H1 (cell line): ENCODE results near the gene MYBPHL. TPM values are rescaled to one million over a fixed set of nuclear protein-coding genes. Genes with fewer than 3 reads are reported as not detected.

ENCODE experiments used
- CTCF ChIA-PET: fragments of 300-600 bp; sonication (Branson Sonifier 250); formaldehyde crosslinking; loops from one replicate; lab custom pipeline; 2021; ENCODE audit not compliant: partially characterized antibody; lab: Charles Lee
- POLR2A ChIA-PET: fragments of 300-600 bp; sonication (Branson Sonifier 250); formaldehyde crosslinking; loops from one replicate; lab custom pipeline; 2021; ENCODE audit warnings: inconsistent platforms; ENCODE audit not compliant: partially characterized antibody; lab: Charles Lee
- DNase-seq, 2 experiments: peaks; one replicate each; pipeline versions ENCODE4 v3.0.0 to v3.0.0-alpha.2; 2010 to 2022; ENCODE audit warnings: low spot score in 2 of 2, low read depth in 1 of 2, mixed read lengths in 1 of 2
- FAIRE-seq: peaks from 2 replicates; lab custom pipeline; 2011; peaks lifted over from hg19 to GRCh38; lab: Jason Lieb, UNC
- H2AFZ ChIP-seq: 2 replicates; pipeline ENCODE4 v1.8.1; 2012; ENCODE audit warnings: low read length, inconsistent platforms
- H2AK5ac ChIP-seq: 2 replicates; pipeline ENCODE4 v1.6.1; 2013; ENCODE audit warnings: low read depth, low read length
- H2BK120ac ChIP-seq: replicated peaks from 2 replicates; pipeline ENCODE3; 2013; ENCODE audit warnings: low read depth, low read length, inconsistent platforms
- H2BK12ac ChIP-seq: 2 replicates; pipeline ENCODE4 v1.6.1; 2013; ENCODE audit warnings: low read depth, low read length
- H2BK15ac ChIP-seq: 2 replicates; pipeline ENCODE4 v1.6.1; 2013; ENCODE audit warnings: low read length
- H2BK20ac ChIP-seq: 2 replicates; pipeline ENCODE4 v1.6.1; 2013; ENCODE audit warnings: low read length
- H2BK5ac ChIP-seq: 2 replicates; pipeline ENCODE4 v1.6.1; 2013; ENCODE audit warnings: low read depth, low read length
- H3K14ac ChIP-seq: 2 replicates; pipeline ENCODE4 v1.6.1; 2013; ENCODE audit warnings: inconsistent platforms; ENCODE audit not compliant: insufficient read length
- H3K18ac ChIP-seq: 2 replicates; pipeline ENCODE4 v1.6.1; 2013; ENCODE audit warnings: low read length; ENCODE audit errors: extremely low read depth
- H3K23ac ChIP-seq: 2 replicates; pipeline ENCODE4 v1.6.1; 2013; ENCODE audit warnings: inconsistent platforms; ENCODE audit not compliant: insufficient read length
- H3K23me2 ChIP-seq: 2 replicates; pipeline ENCODE4 v1.6.1; 2013; ENCODE audit warnings: low read depth, low read length
- H3K27ac ChIP-seq: 2 replicates; pipeline ENCODE4 v1.6.1; 2011; ENCODE audit warnings: low read depth, low read length, inconsistent platforms
- H3K27me3 ChIP-seq, 4 experiments: replicated peaks in 1 of 4; 1 replicate in 1 of 4; 2 replicates in 3 of 4; pipeline versions ENCODE4 v1.6.1 to v1.8.1; 2011 to 2013; ENCODE audit warnings: low read length in 3 of 4, mild to moderate bottlenecking in 3 of 4, inconsistent platforms in 2 of 4, mixed read lengths in 2 of 4, moderate library complexity in 1 of 4; ENCODE audit not compliant: control insufficient read depth in 3 of 4, insufficient read depth in 3 of 4; ENCODE audit errors: extremely low read depth in 1 of 4
- H3K36me3 ChIP-seq, 4 experiments: 2 replicates each; pipeline versions ENCODE4 v1.6.1 to v1.8.1; 2011 to 2013; ENCODE audit warnings: mild to moderate bottlenecking in 4 of 4, low read length in 3 of 4, moderate library complexity in 2 of 4, control low read depth in 1 of 4, inconsistent platforms in 1 of 4; ENCODE audit not compliant: insufficient read depth in 4 of 4, control insufficient read depth in 2 of 4
- H3K4ac ChIP-seq: replicated peaks from 2 replicates; pipeline ENCODE3; 2013; ENCODE audit warnings: low read length, low read depth, mixed read lengths, inconsistent platforms; ENCODE audit not compliant: insufficient read length
- H3K4me1 ChIP-seq, 4 experiments: replicated peaks in 1 of 4; 1 replicate in 1 of 4; 2 replicates in 3 of 4; pipeline versions ENCODE4 v1.6.1 to v1.8.1; 2011 to 2013; ENCODE audit warnings: low read length in 3 of 4, inconsistent platforms in 2 of 4, mixed read lengths in 1 of 4; ENCODE audit not compliant: insufficient read depth in 4 of 4, control insufficient read depth in 3 of 4
- H3K4me2 ChIP-seq, 2 experiments: 2 replicates each; pipeline versions ENCODE4 v1.6.1 to v1.8.1; 2011 to 2013; ENCODE audit warnings: low read depth in 2 of 2, low read length in 2 of 2, control low read depth in 1 of 2, inconsistent platforms in 1 of 2, mild to moderate bottlenecking in 1 of 2; ENCODE audit not compliant: insufficient read depth in 1 of 2
- H3K4me3 ChIP-seq, 4 experiments: fragments of 200-600, 300-600 bp in 1 of 4; sonication (generic), shearing (Covaris generic), sonication (Bioruptor Twin) in 1 of 4; 2 replicates each; pipeline versions ENCODE4 v1.5.1 to v1.8.1; 2011 to 2016; ENCODE audit warnings: low read length in 4 of 4, low read depth in 3 of 4, control low read depth in 2 of 4, inconsistent platforms in 2 of 4, mild to moderate bottlenecking in 2 of 4, mixed read lengths in 1 of 4, moderate library complexity in 1 of 4; ENCODE audit not compliant: insufficient read depth in 2 of 4; ENCODE audit errors: extremely low read depth in 1 of 4
- H3K56ac ChIP-seq: replicated peaks from 2 replicates; pipeline ENCODE3; 2013; ENCODE audit warnings: low read depth, mild to moderate bottlenecking, mixed read lengths, low read length, inconsistent platforms; ENCODE audit not compliant: insufficient read length
- H3K79me1 ChIP-seq: 2 replicates; pipeline ENCODE4 v1.6.1; 2013; ENCODE audit warnings: low read depth, low read length, control low read depth
- H3K79me2 ChIP-seq, 2 experiments: 2 replicates each; pipeline versions ENCODE4 v1.6.1 to v1.8.1; 2012 to 2013; ENCODE audit warnings: low read length in 2 of 2, mild to moderate bottlenecking in 2 of 2, inconsistent platforms in 1 of 2; ENCODE audit not compliant: insufficient read depth in 2 of 2, control insufficient read depth in 1 of 2
- H3K9ac ChIP-seq, 4 experiments: replicated peaks in 1 of 4; 1 replicate in 1 of 4; 2 replicates in 3 of 4; pipeline versions ENCODE4 v1.6.1 to v1.8.1; 2011 to 2013; ENCODE audit warnings: low read depth in 3 of 4, low read length in 3 of 4, control low read depth in 2 of 4, mild to moderate bottlenecking in 2 of 4, moderate library complexity in 2 of 4, inconsistent platforms in 1 of 4; ENCODE audit errors: extremely low read depth in 1 of 4
- H3K9me3 ChIP-seq, 2 experiments: 2 replicates each; pipeline versions ENCODE4 v1.6.1 to v1.8.1; 2012 to 2013; ENCODE audit warnings: mild to moderate bottlenecking in 2 of 2, moderate library complexity in 2 of 2, control low read depth in 1 of 2, inconsistent platforms in 1 of 2, low read depth in 1 of 2, low read length in 1 of 2, mixed read lengths in 1 of 2; ENCODE audit not compliant: insufficient read depth in 2 of 2
- H4K20me1 ChIP-seq, 2 experiments: replicated peaks in 1 of 2; 2 replicates each; pipeline versions ENCODE3 to v1.8.1; 2011 to 2013; ENCODE audit warnings: inconsistent platforms in 2 of 2, low read length in 2 of 2, mild to moderate bottlenecking in 1 of 2; ENCODE audit not compliant: insufficient read depth in 2 of 2, control insufficient read depth in 1 of 2
- H4K5ac ChIP-seq: 2 replicates; pipeline ENCODE4 v1.6.1; 2013; ENCODE audit warnings: low read length, low read depth, mixed read lengths, inconsistent platforms; ENCODE audit not compliant: insufficient read length
- H4K8ac ChIP-seq: 2 replicates; pipeline ENCODE4 v1.8.0; 2013; ENCODE audit warnings: mild to moderate bottlenecking, moderate library complexity, low read length, inconsistent platforms; ENCODE audit not compliant: insufficient read depth; ENCODE audit errors: extremely low read depth
- H4K91ac ChIP-seq: replicated peaks from 2 replicates; pipeline ENCODE3; 2013; ENCODE audit warnings: low read length, mixed read lengths, inconsistent platforms; ENCODE audit not compliant: insufficient read length
- BCL11A ChIP-seq, 2 experiments: IDR thresholded peaks; one replicate each; pipeline ENCODE4 v1.6.1; 2011; ENCODE audit warnings: low read depth in 2 of 2, low read length in 2 of 2, mild to moderate bottlenecking in 2 of 2
- CREB1 ChIP-seq: IDR thresholded peaks from 2 replicates; pipeline ENCODE4 v1.6.1; 2012; ENCODE audit warnings: inconsistent platforms
- GABPA ChIP-seq: IDR thresholded peaks from 2 replicates; pipeline ENCODE4 v1.6.1; 2011; ENCODE audit warnings: mild to moderate bottlenecking, low read length, moderate library complexity, borderline replicate concordance; ENCODE audit not compliant: insufficient read depth
- KDM1A ChIP-seq: fragments of 200-600, 300-600 bp; sonication (generic); IDR thresholded peaks from 2 replicates; pipeline ENCODE4 v1.7.1; 2016; ENCODE audit warnings: mild to moderate bottlenecking, low read length, borderline replicate concordance
- MAX ChIP-seq: IDR thresholded peaks from 2 replicates; pipeline ENCODE4 v1.6.1; 2012; ENCODE audit warnings: inconsistent platforms
- RAD21 ChIP-seq, 2 experiments: IDR thresholded peaks in 1 of 2; conservative IDR thresholded peaks in 1 of 2; 2 replicates each; pipeline ENCODE4 v1.6.1; 2011; ENCODE audit warnings: low read depth in 2 of 2, low read length in 2 of 2, improper control_type of control experiment in 1 of 2, inconsistent platforms in 1 of 2, mild to moderate bottlenecking in 1 of 2, moderate library complexity in 1 of 2
- RXRA ChIP-seq: IDR thresholded peaks from 2 replicates; pipeline ENCODE4 v1.6.1; 2011; ENCODE audit warnings: low read depth, mild to moderate bottlenecking, low read length, moderate library complexity; ENCODE audit not compliant: insufficient read depth
- SAP30 ChIP-seq: fragments of 300-600 bp; sonication (generic); IDR thresholded peaks from 2 replicates; pipeline ENCODE4 v1.7.1; 2012; ENCODE audit warnings: low read length, moderate library complexity, mild to moderate bottlenecking, inconsistent platforms; ENCODE audit not compliant: insufficient read depth, insufficient replicate concordance
- SP2 ChIP-seq: IDR thresholded peaks from 2 replicates; pipeline ENCODE4 v1.6.1; 2012; ENCODE audit warnings: mild to moderate bottlenecking, low read length, inconsistent platforms
- SUZ12 ChIP-seq: fragments of 200-600 bp; sonication (generic); IDR thresholded peaks from 2 replicates; pipeline ENCODE4 v1.6.1; 2012; ENCODE audit warnings: mild to moderate bottlenecking, inconsistent platforms, low read length, moderate library complexity, mixed read lengths
- TAF7 ChIP-seq: optimal IDR thresholded peaks from 2 replicates; pipeline ENCODE3; 2011; ENCODE audit warnings: low read depth, mild to moderate bottlenecking, inconsistent platforms, low read length, moderate library complexity, borderline replicate concordance
- YY1 ChIP-seq: IDR thresholded peaks from 2 replicates; pipeline ENCODE4 v1.6.1; 2011; ENCODE audit warnings: low read depth, mild to moderate bottlenecking, low read length
- WGBS, 2 experiments: shearing (Covaris generic) in 1 of 2; methylation state at CpG; one replicate each; pipeline versions ENCODE4 v1.1.6 to v1.1.7; 2013 to 2015; ENCODE audit warnings: low lambda C conversion rate in 2 of 2, mixed read lengths in 2 of 2, inconsistent platforms in 1 of 2, low coverage in 1 of 2, missing lambda C conversion rate in 1 of 2; ENCODE audit not compliant: insufficient replicate concordance in 2 of 2, insufficient coverage in 1 of 2, insufficient read length in 1 of 2; ENCODE audit errors: extremely low coverage in 1 of 2, missing lambda C conversion rate in 1 of 2; 5-methylcytosine and 5-hydroxymethylcytosine counted together
- polyA plus RNA-seq, 7 experiments: library from polyadenylated mRNA; depleted of rRNA in 3 of 7; stranded (reverse) in 5 of 7; unstranded in 2 of 7; fragments of >200 nt in 5 of 7; fragments of 200-250 nt in 2 of 7; gene quantifications; 1 replicate in 5 of 7; 2 replicates in 1 of 7; 4 replicates in 1 of 7; pipeline versions ENCODE4 v1.2.1 to v1.2.3, GENCODE V29; 2011 to 2013; ENCODE audit warnings: missing spikeins in 2 of 7, mixed read lengths in 2 of 7
- total RNA-seq: library from RNA; stranded (reverse); fragmentation: NEBNext Ultra II Directional; extraction: Animal tissue kit (Norgen Biotek cat#: 25700); gene quantifications from 2 replicates; pipeline ENCODE4 v1.2.1, GENCODE V29; 2021

The MYBPHL gene
- total and polyA plus RNA-seq, 2 of the 8 experiments (the other 6 are each of a cell fraction or from before 2014, with no cell fraction given) = 0.24 to 0.30 TPM

DNA sequence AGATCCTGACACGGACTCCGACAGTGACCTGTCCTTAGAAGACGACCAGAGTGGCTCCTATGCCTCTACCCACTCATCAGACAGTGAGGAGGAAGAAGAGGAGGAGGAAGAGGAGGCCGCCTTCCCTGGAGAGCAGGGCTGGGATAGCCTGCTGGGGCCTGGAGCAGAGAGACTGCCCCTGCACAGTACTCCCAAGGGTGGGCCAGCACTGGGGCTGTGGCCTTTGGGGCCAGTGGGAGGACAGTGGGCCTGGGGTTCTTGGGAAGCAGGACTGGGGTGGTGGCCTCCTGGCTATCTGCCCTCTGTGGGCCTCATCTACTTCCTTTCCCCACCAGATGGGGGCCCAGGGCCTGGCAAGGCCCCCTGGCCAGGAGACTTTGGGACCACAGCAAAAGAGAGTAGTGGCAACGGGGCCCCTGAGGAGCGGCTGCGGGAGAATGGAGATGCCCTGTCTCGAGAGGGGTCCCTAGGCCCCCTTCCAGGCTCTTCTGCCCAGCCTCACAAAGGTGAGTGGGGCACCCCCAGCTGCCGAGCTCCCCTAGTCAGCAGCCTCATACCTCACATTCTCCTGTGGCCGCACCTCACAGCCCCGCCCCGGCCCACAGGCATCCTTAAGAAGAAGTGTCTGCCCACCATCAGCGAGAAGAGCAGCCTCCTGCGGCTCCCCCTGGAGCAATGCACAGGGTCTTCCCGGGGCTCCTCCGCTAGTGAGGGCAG lies 33.8 kb downstream of the MYBPHL start:
- no peak overlapping the region for H4K91ac ChIP-seq
- H3K4me1 ChIP-seq = peaks cover 0 to 10% (median 3%) of the 10 kb centered on the region in 4 experiments; a peak in 5 of 7 replicates
- no peak overlapping the region for H4K8ac ChIP-seq
- no peak overlapping the region for H3K18ac ChIP-seq
- H3K36me3 ChIP-seq = peaks cover 4 to 15% (median 9%) of the 10 kb centered on the region in 4 experiments; a peak in 4 of 8 replicates
- WGBS, 2 experiments = 91% methylated on average over 13 of the region's 16 CpGs; no CpG with 5 or more reads in 1 of the 2 experiments
- POLR2A ChIA-PET = interaction anchor here (0.7 to 1.0 kb wide), 2 partner anchors 10 to 43 kb away, joined by 3 read pairs; partner anchors contain the start of gene PSRC1
- H2AK5ac ChIP-seq = no peak overlapping the region
- H3K27ac ChIP-seq = no peak overlapping the region
- TF ChIP-seq SAP30 (no peak), SP2 (no peak), RXRA (no peak), TAF7 (no peak), MAX (no peak), RAD21 (IDR thresholded peaks at IDR 0.05 in 1 of 2, conservative IDR thresholded peaks at IDR 0.05 in 1 of 2; ENCODE audit: low read depth in 2 of 2, low read length in 2 of 2) (no peak; a peak in 1 of 4 replicates), BCL11A (IDR thresholded peaks at IDR 0.05; ENCODE audit: low read depth in 2 of 2, low read length in 2 of 2) (no peak), KDM1A (no peak), GABPA (no peak), CREB1 (no peak), SUZ12 (no peak), YY1 (no peak)
- H3K23me2 ChIP-seq = no peaks in the 10 kb centered on the region
- CTCF ChIA-PET = interaction anchor here (0.6 to 1.9 kb wide), 9 partner anchors 9 to 259 kb away, joined by 3 to 7 read pairs (median 3); partner anchors contain the start of gene SORT1
- FAIRE-seq = no peak
- H3K27me3 ChIP-seq = no peaks in the 10 kb centered on the region
- H3K14ac ChIP-seq = no peak overlapping the region
- no peak overlapping the region for H2BK5ac ChIP-seq
- H3K23ac ChIP-seq = no peak overlapping the region
- no peak overlapping the region for H3K4me2 ChIP-seq
- H3K9me3 ChIP-seq = no peaks in the 10 kb centered on the region
- no peak overlapping the region for H4K5ac ChIP-seq
- H3K9ac ChIP-seq = no peak overlapping the region
- no peak overlapping the region for H3K56ac ChIP-seq
- no peaks in the 10 kb centered on the region for H3K79me2 ChIP-seq
- H3K4ac ChIP-seq = no peak overlapping the region
- H4K20me1 ChIP-seq = peaks cover 0 to 7% of the 10 kb centered on the region in 2 experiments
- H2BK20ac ChIP-seq = no peak overlapping the region
- H2BK120ac ChIP-seq = no peak overlapping the region
- no peak overlapping the region for H2AFZ ChIP-seq
- no peaks in the 10 kb centered on the region for H3K79me1 ChIP-seq
- no peak for DNase-seq
- H2BK12ac ChIP-seq = no peak overlapping the region
- no peak overlapping the region for H3K4me3 ChIP-seq
- no peak overlapping the region for H2BK15ac ChIP-seq
